DMS 273 (cell line): ENCODE data around the gene SLCO4A1.

Experiments used
- DNase-seq: peaks from one replicate; lab custom pipeline; 2025; ENCODE audit not compliant: unreplicated experiment; lab: John Stamatoyannopoulos, UW

SLCO4A1 gene

DNA sequence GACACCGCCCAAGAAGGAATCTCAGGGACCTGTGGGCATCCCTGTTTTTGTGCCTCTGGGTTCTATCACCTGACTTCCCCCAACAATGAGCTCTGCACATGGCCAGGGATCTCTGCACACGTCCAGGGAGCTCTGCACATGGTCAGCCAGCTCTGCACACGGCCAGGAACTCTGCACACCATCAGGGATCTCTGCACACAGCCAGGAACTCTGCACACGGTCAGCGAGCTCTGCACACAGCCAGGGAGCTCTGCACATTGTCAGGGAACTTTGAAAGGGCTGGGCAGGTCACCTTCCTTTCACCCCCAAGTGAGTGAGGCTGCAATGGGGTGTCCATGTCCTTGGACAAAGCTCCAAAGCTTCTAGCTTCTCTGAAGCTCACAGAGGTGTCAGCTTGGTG lies 5.2 kb upstream of the SLCO4A1 start:
- DNase-seq = no peak

GRCh38 chr20:62637521-62638054 lies 4.7 kb upstream of the SLCO4A1 start:
- no peak for DNase-seq

DNA sequence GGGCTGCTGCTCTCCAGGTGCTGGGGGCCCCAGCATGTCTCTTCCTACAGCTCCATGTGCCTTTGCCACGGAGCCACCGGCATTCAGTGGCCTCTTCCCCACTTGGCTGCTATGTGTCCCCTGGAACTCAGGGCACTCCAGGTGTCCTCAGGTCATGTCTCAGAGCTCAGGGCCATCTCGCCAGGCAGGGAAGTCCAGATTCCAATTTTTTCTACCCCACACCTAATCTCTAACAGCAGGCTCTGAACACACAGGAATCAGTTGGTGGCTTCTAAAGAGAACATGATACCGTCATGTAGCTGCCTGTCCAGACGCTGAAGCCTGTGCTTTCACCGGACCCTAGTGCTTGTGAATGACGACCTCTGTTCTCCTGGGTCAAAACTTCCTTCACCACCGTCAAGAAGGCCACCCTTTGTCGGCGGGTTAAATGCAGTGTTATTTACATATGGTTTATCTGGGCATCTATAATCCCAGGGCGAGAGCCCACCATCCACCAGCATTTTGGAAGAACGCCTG lies 4.2 kb upstream of the SLCO4A1 start:
- no peak for DNase-seq

DNA sequence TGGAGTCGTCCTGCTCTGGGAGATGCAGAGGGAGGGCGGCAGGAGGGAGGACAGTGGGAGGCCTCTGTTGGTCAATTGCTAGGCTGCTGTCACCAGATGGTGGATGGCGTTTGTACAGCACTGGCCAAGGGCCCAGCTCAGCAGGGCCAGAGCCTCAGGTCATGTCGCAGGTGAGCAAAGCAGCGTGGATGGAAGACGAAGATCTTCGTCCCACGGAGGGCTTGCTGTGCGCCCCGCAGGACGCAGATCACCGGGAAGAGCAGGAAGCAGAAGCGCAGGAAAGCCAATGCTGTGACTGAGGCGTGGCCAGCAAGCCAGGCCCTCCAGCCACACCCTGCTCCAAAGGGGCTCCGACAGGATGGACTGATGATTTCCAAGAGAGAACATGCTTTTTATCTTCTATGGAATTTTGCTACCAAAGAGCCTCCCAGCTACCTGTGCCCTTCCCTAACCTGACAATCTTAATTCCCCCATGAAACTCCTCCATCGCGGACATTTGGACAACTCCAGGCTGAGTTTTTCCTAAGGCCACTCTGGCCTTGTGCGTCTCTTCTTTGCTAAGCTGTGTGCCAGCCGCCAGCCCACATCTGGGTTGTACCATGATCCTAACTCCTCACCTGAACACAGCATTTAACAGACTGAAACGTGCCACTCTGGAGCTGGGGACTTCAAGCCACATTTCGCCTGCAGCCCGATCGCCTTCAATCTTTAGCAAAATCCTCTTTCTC lies 3.5 kb upstream of the SLCO4A1 start:
- no peak for DNase-seq

GRCh38 chr20:62639765-62640164 lies 2.5 kb upstream of the SLCO4A1 start:
- DNase-seq = no peak

- no peak for DNase-seq
Measured at GRCh38 chr20:62640870-62641269, 1.4 kb upstream of the SLCO4A1 start.

DNA sequence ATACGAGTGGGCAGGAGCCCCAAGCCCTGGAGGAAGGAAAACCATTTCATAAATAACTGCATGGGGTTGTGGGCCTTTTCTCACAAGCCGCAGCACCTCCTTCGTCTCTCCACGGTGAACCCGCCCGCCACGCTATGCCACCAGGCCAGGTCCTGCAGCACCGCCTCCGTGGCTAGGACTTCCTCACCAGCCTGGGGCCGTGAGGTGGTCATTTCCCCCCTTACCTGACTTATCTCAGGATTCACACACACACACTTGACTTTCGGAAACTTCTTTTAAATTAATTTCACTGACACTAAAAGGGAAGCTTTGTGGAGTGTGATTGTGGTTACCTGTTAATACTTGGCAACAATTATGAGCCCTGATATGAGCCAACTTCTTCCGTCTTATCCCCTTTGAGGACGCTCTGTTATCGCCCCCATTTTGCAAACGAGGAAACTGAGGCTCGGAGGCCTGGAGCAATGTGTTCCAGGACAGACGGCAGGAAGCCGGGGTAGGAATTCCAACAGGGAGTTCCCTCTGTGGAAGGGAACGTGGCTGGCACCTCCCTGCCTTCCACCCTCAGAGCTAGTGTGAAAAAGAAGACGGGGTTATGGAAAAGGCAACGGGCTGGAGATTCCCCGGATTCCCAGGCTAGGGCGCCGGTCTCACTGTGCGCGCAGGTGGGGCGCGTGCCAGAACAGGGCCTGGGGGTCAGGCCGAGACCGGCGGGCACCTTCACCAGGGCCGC lies 817 bp upstream of the SLCO4A1 start:
- no peak for DNase-seq

- peak; percentile 83 for DNase-seq
Measured at GRCh38 chr20:62642666-62643520, 590 bp downstream of the SLCO4A1 start.

DNA sequence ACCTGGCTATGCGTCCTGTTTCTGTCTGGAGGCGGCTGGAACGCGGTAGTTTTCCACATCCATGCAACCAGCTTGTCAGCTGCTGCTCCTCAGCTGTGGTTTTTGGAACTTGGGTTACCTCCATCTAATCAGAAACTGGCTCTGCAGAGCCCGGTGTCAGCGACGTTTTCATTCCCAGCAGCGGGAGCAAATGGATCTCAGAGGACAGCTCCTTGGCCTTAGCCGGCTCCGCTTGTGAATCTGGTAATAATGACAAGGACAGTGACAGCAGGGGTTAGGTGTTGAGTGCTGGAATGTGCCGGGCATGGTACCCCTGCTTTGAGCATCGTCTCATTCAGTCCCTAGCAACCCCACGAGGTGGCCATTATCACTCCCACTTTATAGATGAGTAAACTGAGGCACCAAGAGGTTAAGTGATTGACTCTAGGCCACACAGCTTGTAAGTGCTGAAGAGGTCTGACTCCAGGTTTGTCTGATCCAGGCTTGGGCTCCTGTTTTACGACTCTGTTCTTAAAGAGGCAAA lies 1.3 kb downstream of the SLCO4A1 start:
- DNase-seq = no peak

- DNase-seq = no peak
Measured at GRCh38 chr20:62644044-62644795, 1.9 kb downstream of the SLCO4A1 start.

DNA sequence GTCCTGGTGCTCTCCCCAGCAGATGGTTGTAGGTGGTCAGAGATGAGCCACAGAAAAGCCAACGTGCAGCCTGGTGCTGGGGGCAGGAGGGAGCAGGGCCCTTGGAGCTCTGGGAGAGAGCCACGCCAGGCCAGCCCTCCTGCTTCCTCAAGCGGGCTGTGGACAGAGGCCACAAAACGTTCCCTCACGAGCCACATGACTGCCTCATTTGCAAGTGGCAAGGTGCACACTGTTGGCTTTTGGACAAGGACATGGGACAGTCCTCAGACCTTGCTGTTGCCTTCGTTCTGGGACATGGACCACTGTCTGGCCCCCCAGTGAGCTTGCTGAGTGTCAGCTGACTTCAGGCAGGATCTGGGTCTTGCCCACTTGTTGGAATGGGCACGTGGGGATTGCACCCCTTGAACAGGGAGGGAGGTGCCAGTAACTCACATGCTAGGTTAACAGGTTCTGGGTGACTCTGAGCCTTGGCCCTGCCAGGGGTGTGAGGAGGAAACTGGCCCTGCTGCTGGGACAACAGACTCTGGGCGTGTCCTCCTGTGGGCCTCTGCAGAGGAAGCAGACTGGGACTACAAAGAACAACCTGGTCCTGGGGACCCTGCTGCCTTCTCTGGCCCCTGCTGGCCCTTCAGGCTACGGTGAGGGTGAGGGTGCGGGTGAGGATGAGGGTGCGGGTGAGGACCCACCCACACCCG lies 2.6 kb downstream of the SLCO4A1 start:
- no peak for DNase-seq

DNA sequence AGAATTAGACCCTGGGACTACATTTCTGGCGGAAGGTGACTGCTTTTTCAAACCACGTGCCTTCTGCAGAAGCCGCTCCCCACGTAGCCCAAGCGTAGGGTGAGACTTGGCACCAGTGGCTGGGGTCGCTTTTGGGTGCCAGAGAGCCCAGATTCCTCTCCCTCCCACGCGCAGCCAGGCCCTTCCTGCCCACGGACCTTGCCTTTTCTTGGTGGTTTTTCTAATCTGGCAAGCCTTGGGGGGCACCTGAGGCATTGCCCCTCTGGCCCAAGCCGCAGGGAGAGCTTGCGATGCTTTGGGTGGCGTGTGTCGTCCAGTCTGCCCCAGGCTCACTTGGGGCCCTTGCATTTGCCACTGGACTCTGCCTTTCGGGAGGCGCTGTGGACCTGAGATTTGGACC lies 3.3 kb downstream of the SLCO4A1 start:
- DNase-seq = no peak

DNA sequence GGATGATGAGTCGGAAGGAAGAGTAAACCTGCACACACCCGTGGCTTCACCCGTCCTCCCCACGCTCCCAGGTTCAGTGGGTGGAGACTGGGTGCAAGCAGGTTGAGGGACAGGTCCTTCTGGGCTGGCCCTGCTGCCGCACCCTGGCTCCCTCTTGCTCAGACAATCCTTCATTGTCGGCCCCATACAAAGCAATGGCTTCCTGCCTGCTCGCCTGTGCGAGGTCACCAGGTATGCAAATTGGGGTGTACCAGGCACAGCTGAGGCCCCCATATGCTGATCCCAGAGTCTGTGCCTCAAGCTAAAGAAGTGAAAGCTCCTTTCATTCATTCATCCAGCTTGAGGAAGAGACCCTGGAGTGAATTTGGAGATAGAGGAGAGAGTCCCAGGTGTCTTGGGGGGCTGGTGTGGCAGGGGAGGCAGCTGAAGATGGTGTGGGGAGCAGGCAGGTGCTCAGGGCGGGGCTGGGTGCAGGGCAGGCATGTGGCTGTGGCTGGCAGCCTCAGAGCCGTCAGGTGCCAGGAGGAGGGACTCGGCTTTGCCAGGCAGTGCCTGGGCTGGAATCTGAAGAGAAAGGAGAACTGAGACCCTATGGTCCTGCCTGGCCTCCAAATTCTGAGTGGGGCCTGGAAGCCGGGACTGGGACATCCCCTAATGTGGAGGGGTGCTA lies 4.7 kb downstream of the SLCO4A1 start:
- no peak for DNase-seq

- DNase-seq = no peak
Measured at GRCh38 chr20:62647521-62648317, 5.4 kb downstream of the SLCO4A1 start.

DNA sequence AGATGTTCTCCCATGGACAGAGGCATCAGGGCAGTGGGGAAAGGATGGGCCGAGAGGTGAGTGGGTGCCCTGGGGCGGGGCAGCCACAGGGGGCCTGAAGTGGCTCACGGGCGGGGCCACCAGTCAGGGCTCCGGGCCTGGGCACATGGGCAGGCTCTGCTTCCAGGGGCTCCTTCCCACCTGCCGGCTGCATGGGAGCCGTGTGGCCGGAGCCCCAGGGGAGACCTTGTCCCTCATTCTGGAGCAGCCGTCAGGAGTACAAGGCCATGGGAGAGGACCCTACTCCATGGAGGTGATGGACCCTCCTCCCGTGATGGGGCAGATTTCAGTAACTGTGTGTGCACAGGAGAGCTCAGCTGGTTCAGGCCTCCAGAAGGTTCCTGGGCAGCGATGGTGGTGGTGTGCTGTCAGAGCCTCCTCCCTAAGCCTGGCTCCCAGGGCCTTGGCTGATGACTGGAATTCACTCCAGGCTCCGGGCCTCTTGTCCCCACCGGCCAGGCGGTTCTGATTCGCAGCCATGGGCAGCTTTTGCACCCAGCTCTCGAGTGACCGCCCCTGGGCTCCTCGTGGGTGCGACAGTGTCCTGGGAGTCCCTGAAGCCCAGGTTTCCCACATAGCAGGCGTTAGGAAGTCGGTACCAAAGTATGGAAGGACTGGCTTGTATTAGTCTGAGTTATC lies 6.2 kb downstream of the SLCO4A1 start:
- no peak for DNase-seq

DNA sequence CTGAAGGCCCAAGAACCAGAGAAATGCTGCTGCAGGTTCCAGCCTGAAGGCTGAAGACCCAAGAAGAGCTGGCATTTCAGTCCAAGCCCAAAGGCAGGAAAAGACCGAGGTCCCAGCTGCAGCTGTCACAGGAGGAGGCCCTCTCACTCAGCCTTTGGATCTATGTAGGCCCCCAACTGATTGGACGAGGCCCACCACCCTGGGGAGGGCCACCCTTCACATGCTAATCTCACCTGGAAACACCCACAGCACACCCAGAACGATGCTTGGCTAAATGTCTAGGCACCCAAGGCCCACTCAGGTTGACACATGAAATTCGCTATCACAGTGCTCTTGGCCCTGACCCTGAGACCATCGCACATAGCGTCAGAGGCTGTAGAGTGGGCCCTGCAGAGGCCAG lies 6.8 kb downstream of the SLCO4A1 start:
- DNase-seq = no peak

GRCh38 chr20:62650551-62651284 lies 8.4 kb downstream of the SLCO4A1 start:
- DNase-seq = no peak
